GM21423 (cell line): ENCODE results near the gene ZNF202.
"Not testable (repeated sequence)": the region's sequence is repeated elsewhere in the genome, so short reads cannot be mapped to it uniquely, and the experiment has no call there.

ENCODE experiments used
- ATAC-seq: cut with Tn5 transposase; IDR thresholded peaks from one replicate; pipeline ENCODE4 v1.9.1; 2021; ENCODE audit warnings: mild to moderate bottlenecking, moderate library complexity; ENCODE audit not compliant: unreplicated experiment

ZNF202 gene

DNA sequence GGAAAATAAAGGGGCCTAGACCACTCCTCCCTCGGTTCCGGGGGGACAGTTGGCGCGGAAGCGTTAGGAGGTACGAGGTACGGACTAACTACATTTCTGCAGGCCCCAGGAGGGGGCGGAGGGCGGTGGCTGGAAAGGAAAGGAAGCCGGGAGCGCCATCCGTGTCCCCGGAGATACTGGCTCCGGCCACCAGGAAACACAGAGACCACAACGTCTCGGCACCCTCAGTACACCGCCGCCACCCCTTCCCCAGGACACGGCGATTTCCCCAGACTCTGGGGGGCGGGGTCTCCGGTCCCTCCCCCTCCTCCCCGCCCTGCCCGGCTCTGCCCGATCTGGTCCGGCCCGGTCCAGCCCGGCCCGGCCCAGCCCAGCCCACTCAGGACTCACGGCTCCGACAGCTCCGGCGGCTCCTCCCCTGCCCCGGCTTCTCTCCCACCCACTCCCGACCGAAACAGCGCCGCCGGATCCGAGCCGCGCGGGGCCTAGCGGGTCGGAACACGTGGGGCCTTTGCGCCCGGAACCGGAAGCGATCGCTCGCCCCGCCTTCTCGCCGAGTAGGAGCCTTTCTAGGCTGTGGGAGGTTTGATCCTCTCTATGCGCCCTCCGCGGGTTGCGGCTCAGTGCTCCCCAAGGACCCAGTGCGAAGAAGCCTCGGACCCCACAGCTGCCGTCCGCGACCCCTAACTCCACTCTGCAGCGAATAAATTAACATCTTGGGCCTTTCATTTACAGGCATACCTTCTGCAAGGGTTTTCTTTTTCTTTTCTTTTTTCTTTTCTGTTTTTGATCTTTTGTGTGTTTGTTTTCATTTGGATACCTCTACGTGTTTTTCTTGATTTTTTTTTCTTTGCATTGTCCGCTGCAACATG lies at the start of gene ZNF202:
Gene ZNF202, minus strand, starts transcription at position 502 of the 872 bp plus-strand sequence. CDS start 10,772 bp downstream, outside the sequence.
- ATAC-seq: peak; percentile 99

DNA sequence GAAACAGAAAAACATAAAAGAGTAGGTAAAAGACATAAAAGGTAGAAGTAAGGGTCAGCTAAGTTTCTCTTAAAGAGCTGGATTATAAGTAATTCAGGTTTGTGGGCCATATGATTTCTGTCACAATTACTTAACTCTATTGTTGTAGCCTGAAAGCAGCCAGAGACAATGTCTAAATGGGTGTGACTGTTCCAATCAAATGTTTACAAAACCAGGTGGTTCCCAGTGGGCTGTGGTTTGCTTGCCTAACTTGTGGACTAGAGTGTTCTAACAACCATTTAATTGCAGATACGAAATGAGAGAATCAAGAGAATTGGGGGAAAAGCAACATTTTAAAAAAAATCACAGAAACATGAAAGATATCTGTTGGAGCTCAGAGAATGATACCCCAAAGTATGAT lies 42.1 kb upstream of the ZNF202 start:
- ATAC-seq: no peak

DNA sequence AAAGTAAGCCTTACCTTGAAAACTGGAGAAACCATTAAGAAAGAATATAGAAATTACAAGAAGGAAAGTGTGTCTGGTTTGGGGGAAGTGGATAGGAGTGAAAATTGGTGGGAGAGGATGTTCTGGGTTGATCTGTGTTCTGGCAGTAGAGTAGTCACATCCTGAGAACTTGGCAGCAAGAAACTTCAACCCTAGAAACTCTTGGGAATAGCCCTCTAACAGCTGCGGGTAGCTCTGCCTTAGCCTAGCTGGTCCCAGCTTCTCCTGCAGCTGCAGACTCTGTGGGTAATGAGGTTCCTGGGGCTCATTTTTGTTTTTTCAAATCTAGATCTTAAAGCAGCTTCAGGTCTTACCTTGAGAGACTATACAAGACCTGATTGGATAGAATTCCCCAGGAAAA lies 37.1 kb upstream of the ZNF202 start:
- ATAC-seq: no peak

DNA sequence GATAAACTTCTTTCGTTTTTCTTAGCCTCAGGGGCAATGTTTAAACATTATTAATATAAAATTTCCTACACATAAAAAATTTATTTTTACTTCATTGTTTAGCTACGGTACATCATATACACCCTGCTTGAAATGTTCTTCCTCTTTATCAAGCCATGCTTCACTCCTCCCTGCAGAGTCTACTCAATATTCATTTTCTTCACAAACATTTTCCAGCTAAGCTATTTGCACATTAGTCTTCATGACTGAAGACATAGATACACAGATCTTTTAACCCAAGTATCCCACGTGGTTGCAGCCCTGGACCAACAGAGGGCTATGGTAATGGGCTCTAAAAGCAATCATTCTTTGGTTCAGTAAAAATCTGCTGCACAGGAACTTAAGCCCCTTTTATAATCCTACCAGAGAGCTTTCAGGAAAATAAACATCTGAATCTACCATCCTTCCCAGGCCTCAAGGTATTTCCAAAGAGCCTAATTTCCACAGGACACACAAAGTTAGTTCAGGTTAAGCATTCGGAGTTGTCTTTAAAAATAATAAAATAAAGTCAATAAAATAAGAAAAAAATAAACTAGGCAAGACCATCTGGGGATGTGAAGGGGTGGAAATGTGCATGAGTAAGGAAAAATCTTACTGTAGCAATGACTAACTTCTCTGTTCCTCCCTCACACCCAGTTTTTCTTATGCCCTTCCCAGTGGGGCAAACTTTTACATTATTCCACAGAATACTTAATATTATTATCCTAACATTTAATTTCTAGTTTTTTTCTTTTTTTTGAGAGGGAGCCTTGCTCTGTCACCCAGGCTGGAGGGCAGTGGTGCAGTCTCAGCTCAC lies 34.5 kb upstream of the ZNF202 start:
- no peak for ATAC-seq

DNA sequence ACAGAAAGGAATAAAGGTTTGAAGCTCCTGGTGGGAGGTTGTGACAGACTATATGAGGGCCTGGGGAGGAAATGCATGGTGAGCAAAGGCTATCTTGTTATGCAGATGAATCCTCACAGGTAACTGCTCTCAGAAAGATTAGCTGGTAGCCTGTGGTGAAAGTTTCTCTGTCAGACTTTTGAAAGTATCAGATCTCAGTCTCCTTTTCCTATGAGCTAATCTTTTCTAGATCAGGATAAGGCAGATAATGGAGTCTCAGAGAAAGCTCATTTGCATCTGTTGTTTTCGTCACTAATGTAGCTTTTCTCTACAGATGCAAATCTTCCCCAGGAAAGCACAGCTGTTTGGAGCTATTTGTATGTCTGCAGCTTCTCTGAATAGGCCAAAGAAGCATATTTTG lies 33.8 kb upstream of the ZNF202 start:
- ATAC-seq: no peak

DNA sequence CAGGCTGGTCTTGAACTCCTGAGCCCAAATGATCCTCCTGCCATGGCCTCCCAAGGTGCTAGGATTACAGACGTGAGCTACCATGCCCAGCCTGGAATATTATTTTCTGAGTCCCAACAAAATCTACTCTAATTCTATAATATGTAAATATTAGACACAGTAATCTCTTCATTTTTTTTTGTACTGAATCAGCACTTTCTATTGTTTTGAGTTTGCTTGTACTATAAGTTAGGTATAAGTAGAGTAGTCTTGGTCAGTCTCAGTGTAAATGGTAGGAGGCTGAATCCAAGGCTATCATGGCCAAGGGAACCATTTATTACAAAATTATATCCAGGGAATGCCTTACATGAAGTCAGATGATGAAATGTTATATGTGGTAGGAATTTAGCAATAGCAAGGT lies 32.5 kb upstream of the ZNF202 start:
- ATAC-seq: no peak

DNA sequence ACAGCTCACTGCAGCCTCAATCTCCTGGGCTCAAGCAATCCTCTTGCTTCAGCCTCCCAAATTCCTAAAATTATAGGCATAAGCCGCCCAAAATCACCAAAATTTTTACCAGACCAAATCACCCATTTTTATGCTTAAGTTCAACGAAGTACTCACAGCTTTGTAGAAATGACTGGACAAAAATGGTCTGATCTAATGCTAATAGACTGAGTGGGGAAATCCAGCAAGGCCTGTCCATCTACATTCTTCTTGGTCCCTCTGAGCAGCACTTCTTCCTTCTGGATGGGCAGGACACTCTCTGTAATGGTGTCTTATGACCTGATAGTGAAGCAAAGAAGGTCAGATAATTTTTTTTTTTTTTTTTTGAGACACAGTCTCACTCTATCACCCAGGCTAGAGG lies 31.6 kb upstream of the ZNF202 start:
- ATAC-seq: no peak

DNA sequence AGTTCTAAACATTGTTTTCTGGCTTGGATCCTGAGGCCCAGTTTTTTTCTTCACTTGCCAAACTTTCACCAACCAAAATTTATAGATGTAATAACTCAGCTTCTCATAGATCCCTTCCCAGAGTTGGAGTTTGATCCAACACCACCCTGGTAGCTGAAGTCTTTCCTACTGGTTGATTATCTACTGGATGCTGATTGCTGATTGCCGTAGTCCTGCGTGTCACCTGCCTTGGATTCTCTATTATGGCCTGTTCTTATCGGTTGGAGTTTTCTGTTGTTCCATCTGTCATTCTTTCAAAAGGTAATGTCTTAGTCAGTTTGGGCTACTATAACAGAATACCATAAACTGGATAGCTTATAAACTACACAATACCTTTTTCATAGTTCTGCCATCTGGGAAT lies 30.2 kb upstream of the ZNF202 start:
- ATAC-seq: no peak

DNA sequence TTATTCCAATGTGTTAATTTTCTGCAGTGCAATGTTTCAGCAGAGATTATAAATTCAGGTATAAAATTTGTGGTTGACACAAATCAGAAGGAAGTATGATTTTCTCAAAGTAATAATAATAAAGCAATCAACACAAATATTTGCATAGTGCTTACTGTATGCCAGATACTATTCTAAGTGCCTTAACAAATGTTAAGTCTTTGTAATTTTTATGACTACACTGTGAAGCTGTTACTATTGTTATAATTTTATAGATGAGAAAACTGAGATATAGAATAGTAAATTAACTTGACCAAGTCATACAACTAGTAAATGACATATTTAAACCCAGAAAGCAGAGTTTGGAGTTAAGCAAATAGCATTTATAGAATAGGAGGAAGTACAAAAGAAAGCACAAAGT lies 29.3 kb upstream of the ZNF202 start:
- no peak for ATAC-seq

DNA sequence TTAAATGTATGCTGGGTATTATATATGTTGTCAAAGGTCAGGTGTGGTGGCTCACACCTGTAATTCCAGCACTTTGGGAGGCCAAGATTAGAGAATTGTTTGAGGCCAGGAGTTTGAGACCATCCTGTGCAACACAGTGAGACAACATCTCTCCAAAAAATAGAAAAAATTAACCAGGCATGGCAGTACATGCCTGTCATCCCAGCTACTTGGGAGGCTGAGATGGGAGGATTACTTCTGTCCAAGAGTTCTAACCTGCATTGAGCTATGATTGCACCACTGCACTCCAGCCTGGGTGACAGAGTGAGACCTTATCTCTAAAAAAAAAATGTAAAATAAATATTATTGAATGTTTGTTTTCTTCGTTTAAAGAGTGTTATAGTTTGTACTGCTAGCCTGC lies 24.1 kb upstream of the ZNF202 start:
- ATAC-seq: no peak

DNA sequence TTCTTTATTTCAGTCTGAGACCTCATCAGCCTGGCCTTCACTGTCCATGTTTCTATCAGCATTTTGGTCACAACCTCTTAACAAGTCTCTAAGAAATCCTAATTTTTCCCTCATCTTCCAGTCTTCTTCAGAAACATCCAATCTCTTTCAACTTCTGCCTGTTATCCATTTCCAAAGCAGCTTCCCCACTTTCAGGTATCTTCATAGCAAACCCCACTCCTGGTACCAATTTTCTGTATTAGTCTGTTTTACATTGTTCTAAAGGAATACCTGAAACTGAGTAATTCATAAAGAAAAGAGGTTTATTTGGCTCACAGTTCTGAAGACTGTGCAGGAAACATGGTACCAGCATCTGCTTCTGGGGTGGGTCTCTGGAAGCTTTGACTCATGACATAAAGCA lies 21.0 kb upstream of the ZNF202 start:
- ATAC-seq: no peak

DNA sequence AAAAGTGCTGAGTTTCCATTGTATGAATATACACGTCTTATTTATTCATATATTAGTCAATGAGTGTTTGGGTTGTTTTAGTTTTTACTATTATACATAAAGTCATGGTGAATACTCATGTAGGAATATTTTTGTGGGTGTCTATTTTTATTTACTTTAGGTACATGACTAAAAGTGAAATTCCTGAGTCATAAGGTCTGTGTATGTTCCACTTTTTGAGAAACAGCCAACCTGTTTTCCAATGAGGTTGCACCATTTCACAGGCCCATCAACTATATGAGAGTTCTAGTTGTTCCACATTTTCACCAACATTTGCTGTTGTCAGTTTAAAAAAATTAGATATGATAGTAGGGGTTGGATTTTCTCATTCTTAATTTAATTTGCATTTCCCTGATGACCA lies 19.4 kb upstream of the ZNF202 start:
- ATAC-seq: peak; percentile 72

DNA sequence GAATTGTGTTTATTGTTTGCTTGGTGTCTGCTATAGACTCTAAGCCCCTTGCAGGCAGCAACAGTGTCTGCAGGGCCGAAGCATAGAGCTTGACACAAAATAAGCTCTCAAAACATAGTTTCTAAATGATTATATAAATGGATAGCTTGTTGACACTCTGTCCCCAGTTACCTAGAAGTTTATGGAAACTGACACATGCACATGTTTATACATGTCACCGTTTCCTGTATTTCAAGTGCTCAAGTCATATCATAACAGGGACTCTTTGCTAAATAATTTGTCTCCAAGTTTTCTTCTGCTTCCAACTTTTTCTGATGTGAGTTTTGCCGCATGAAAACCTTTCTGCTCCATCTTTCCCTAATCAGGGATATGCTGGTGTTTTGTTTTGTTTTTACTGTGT lies 16.5 kb upstream of the ZNF202 start:
- ATAC-seq: no peak

DNA sequence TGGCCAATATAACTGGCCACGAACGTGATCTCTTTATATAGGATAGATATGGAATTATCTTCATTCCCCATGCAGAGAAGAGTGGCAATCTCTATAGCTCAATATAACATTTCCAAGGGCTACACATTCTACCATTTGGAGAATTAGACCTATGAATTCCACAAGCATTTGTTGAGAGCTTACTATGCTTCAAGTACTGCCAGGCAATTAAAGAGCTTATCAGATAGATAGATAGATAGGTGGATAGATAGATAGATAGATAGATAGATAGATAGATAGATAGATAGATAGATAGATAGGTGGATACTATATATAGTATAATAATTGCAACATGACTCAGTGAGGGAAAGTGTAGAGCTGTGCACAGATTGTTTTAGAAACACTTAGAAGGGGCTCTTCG lies 14.4 kb upstream of the ZNF202 start:
- no peak for ATAC-seq

DNA sequence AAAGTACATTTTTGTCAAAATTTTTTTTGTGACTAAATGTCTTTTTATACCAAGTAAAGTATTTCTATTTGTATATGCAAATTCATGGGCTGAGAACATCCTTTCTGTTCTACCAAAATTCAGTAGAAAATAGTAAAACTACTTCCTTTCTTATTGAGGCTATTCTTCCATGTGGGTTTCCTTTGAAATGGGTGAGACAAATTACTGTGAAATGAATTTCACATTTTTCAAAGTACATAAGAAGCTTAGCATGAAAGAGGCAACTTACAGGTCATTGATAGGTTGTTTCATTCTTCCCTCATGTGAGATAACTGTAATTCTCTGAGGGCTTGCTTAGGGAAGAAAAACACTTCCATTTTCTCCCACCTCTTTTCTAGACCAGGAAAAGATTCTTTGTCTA lies 13.9 kb upstream of the ZNF202 start:
- ATAC-seq: no peak

DNA sequence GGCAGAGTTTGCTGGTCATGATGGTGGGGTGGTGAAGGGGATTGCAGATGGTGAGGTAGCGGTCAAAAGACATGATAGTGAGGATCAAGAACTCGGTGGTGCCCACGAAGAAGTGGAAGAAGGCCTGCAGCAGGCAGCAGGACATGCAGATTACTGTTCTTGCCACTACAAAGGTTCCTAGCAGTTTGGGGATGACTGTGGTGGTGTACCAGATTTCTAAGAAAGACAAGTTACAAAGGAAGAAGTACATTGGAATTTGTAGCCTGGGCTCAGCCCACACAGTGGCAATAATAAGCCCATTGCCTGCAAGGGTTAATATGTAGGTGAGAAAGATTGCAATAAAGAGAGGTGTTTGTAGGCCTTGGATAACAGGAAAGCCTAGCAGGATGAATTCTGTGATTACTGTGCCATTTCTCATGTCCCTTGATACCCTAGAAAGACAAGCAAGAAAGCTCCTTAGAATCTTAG lies 12.7 kb upstream of the ZNF202 start, which contains the start of gene OR6X1:
Gene OR6X1, minus strand, starts transcription at position 418 of the 468 bp plus-strand sequence. Its CDS starts 0 bp downstream, at position 418.
- no peak for ATAC-seq

DNA sequence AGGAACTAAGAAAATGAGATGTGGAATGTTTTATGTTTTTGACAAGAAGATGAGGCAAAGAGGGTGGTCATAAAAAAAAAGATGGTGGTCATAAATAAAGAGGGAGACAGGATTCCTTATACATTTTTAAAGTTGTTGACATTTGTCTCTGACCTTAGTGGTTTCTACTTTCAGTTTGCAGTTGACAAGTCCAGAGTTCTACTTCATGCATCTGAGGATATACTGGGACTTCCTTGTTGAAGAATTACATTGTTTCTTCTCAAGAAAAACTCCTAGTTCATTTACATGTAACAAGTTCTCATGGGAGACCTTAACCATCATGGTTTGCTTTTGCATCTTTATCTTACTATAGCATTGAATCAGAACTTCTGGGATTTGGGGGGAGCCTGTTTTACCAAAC lies 11.7 kb upstream of the ZNF202 start:
- no peak for ATAC-seq

DNA sequence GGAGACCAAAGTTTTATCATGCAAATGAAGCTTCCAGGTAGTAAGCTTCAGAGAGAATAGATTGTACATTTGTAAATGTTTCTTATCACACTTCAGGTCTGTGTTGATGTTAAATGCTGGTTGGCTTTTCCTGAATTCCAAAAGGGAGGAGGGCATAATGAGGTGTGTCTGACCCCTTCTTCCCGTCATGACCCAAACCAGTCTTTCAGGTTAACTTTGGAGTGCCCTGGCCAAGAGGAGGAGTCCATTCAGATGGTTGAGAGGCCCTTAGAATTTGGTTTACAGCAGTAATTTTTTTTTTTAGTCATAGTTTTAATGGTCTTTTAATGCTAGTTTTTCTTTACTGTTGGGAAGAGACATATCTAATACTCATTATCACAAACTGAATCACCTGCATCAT lies 10.3 kb upstream of the ZNF202 start:
- ATAC-seq: no peak

DNA sequence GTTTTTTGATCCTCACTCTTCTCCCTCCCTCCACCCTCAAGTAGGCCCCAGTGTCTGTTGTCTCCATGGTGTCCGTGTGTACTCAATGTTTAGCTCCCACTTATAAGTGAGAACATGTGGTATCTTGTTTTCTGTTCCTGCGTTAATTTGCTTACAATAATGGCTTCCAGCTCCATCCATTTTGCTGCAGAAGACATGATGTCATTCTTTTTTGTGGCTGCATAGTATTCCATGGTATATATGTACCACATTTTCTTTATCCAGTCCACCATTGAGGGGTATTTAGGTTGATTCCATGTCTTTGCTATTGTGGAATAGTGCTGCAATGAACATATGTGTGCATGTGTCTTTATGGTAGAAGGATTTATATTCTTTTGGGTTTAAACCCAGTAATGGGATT lies 6.9 kb upstream of the ZNF202 start:
- not testable (repeated sequence) for ATAC-seq

DNA sequence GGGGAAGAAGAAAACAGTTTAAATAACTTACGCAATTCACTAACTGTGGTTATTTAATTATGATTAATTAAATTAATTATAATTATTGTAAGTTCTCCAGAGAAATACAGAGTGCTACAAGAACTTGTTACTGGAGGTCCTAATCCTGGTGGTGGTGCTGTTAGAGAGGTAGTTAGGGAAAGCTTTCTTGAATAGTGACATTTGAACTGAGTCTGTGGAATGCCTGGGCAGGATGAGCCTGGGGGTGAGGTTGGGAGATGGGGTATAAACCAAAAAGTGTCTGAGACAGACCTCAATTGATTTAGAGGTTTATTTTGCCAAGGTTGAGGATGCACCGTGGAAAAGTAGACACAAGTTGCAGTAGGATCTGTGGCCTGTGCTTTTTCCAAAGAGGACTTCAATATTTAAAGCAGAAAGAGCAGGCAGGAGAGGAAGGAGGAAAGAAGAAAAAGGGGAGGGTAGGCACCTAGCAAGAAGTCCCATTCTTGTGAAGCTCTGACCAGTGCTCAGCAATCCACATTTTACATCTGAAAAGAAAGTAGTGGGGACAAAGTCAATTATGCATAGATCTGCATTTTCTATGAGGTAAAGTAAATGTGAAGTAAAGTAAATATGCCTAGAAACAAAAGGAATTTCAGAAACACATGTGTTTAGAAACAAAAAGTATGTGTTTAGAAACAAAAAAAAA lies 4.4 kb upstream of the ZNF202 start:
- no peak for ATAC-seq

DNA sequence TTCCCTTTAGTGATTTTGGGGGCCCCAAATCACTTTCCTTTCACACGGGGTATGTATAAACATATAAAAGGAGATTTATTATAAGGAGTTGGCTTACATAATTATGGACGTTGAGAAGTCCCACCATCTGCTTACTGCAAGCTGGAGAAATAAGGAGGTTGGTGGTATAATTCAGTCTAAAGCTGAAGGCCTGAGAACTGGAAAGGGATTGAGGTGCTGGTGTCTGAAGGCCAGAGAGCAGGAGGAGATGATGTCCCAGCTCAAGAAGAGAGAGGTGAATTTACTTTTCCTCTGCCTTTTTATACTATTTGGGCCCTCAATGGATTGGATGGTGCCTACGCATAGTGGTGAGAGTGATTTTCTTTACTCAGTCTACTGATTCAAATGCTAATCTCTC lies 1.3 kb upstream of the ZNF202 start:
- ATAC-seq: no peak
